Calu3 (cell line): Measurements from ENCODE around the gene SENP5. TPM values are rescaled to one million over a fixed set of nuclear protein-coding genes. Genes with fewer than 3 reads are reported as not detected.

Experiments used
- BruUV-seq: library from RNA; stranded (reverse); fragments of 400-500 nt; replicated peaks from 2 replicates; lab custom pipeline; 2021; lab: Mats Ljungman, UMichigan
- CTCF ChIA-PET: fragments of 300-600 bp; sonication (Branson Sonifier 250); formaldehyde crosslinking; loops from one replicate; lab custom pipeline; 2022; ENCODE audit warnings: antibody characterized with exemption; lab: Charles Lee
- DNase-seq: peaks from one replicate; pipeline ENCODE4 v3.0.0; 2022
- H3K27ac Mint-ChIP-seq: one replicate; pipeline ENCODE4 v1.8.0; 2022; ENCODE audit warnings: mixed read lengths; ENCODE audit not compliant: unreplicated experiment
- H3K27me3 Mint-ChIP-seq: one replicate; pipeline ENCODE4 v1.8.0; 2022; ENCODE audit warnings: mixed read lengths; ENCODE audit not compliant: unreplicated experiment
- H3K36me3 Mint-ChIP-seq: one replicate; pipeline ENCODE4 v1.8.0; 2022; ENCODE audit warnings: mild to moderate bottlenecking, moderate library complexity, mixed read lengths; ENCODE audit not compliant: insufficient read depth, unreplicated experiment
- H3K4me1 Mint-ChIP-seq: one replicate; pipeline ENCODE4 v1.8.0; 2022; ENCODE audit warnings: mild to moderate bottlenecking, low read depth, mixed read lengths; ENCODE audit not compliant: unreplicated experiment
- H3K4me3 Mint-ChIP-seq: one replicate; pipeline ENCODE4 v1.8.0; 2022; ENCODE audit warnings: mild to moderate bottlenecking, low read depth, moderate library complexity, mixed read lengths; ENCODE audit not compliant: unreplicated experiment
- H3K9me3 Mint-ChIP-seq: one replicate; pipeline ENCODE4 v1.8.0; 2022; ENCODE audit warnings: low read depth, mixed read lengths; ENCODE audit not compliant: unreplicated experiment
- CTCF ChIP-seq: fragments of 200-600 bp; IDR thresholded peaks from one replicate; pipeline ENCODE4 v1.8.0; 2022; ENCODE audit warnings: antibody characterized with exemption; ENCODE audit not compliant: unreplicated experiment
- intact Hi-C: fragments of 100-400 bp; cut with micrococcal nuclease; formaldehyde crosslinking; loops from one replicate; pipeline ENCODE4 v1.10.0; 2022; ENCODE audit not compliant: unreplicated experiment
- total RNA-seq: library from RNA; stranded (reverse); gene quantifications from 2 replicates; pipeline ENCODE4 v1.2.3, GENCODE V29; 2022

Gene SENP5
- total RNA-seq, 1 experiment from 2014 or later: 35.2 TPM

- no peak for DNase-seq
- no peak overlapping the region for H3K4me3 Mint-ChIP-seq
- CTCF ChIA-PET: interaction anchor here (0.6 kb wide), 1 partner anchor 12 kb away, joined by 3 read pairs; no protein-coding TSS in a partner anchor
- peaks cover 5% of the 10 kb centered on the region for H3K36me3 Mint-ChIP-seq
- H3K9me3 Mint-ChIP-seq: no peaks in the 10 kb centered on the region
- no peak for TF ChIP-seq CTCF
- intact Hi-C loops: no loop called here
- H3K27me3 Mint-ChIP-seq: no peaks in the 10 kb centered on the region
- H3K4me1 Mint-ChIP-seq: peaks cover 12% of the 10 kb centered on the region
- BruUV-seq: no TSS peak
- no peak overlapping the region for H3K27ac Mint-ChIP-seq
Observed at GRCh38 chr3:196875258-196875657, 7.5 kb downstream of the SENP5 start.

GRCh38 chr3:196883361-196883760 is 15.6 kb downstream of the SENP5 start:
- no peaks in the 10 kb centered on the region for H3K9me3 Mint-ChIP-seq
- no peaks in the 10 kb centered on the region for H3K27me3 Mint-ChIP-seq
- DNase-seq: no peak
- no TSS peak for BruUV-seq
- peaks cover 26% of the 10 kb centered on the region for H3K36me3 Mint-ChIP-seq
- intact Hi-C loops: no loop called here
- CTCF ChIA-PET: no interaction called here
- no peak for TF ChIP-seq CTCF
- no peak overlapping the region for H3K27ac Mint-ChIP-seq
- no peak overlapping the region for H3K4me3 Mint-ChIP-seq
- no peaks in the 10 kb centered on the region for H3K4me1 Mint-ChIP-seq

GRCh38 chr3:196886144-196886543 is 18.4 kb downstream of the SENP5 start:
- Mint-ChIP-seq H3K4me1 (no peaks in the 10 kb centered on the region), H3K4me3 (no peak overlapping the region), H3K9me3 (no peaks in the 10 kb centered on the region), H3K27me3 (no peaks in the 10 kb centered on the region), H3K36me3 (peaks cover 43% of the 10 kb centered on the region), H3K27ac (no peak overlapping the region)
- no TSS peak for BruUV-seq
- DNase-seq: no peak
- TF ChIP-seq CTCF: no peak
- CTCF ChIA-PET: no interaction called here
- intact Hi-C loops: no loop called here

- no peaks in the 10 kb centered on the region for H3K27me3 Mint-ChIP-seq
- TF ChIP-seq CTCF: no peak
- peak overlapping the region; percentile 50 for H3K27ac Mint-ChIP-seq
- H3K4me1 Mint-ChIP-seq: no peaks in the 10 kb centered on the region
- no peak for DNase-seq
- no peak overlapping the region for H3K4me3 Mint-ChIP-seq
- intact Hi-C loops: no loop called here
- no TSS peak for BruUV-seq
- CTCF ChIA-PET: no interaction called here
- no peaks in the 10 kb centered on the region for H3K9me3 Mint-ChIP-seq
- peaks cover 41% of the 10 kb centered on the region for H3K36me3 Mint-ChIP-seq
Observed at GRCh38 chr3:196889844-196890708, 22.4 kb downstream of the SENP5 start.
